EL (cell line): ENCODE measurements around the gene FAM120AOS.

Source experiments
- DNase-seq: peaks from one replicate; pipeline ENCODE4 v3.0.0-alpha.2; 2016

Gene FAM120AOS

GRCh38 chr9:93453047-93453914 is at the start of gene FAM120AOS:
FAM120AOS (minus strand) TSS chr9:93453581; CDS start chr9:93452709, 872 bp downstream.
- DNase-seq = peak; percentile 97

GRCh38 chr9:93501406-93501805 is 48.0 kb upstream of the FAM120AOS start:
- DNase-seq = peak; percentile 40

GRCh38 chr9:93500571-93501298 is 47.4 kb upstream of the FAM120AOS start:
- DNase-seq = no peak

- DNase-seq = no peak
Observed at GRCh38 chr9:93496285-93496684, 42.9 kb upstream of the FAM120AOS start.

- DNase-seq = no peak
Observed at GRCh38 chr9:93493949-93494348, 40.6 kb upstream of the FAM120AOS start.

GRCh38 chr9:93492327-93492726 is 38.9 kb upstream of the FAM120AOS start:
- DNase-seq = no peak

GRCh38 chr9:93491593-93492232 is 38.3 kb upstream of the FAM120AOS start:
- DNase-seq = no peak

- DNase-seq = no peak
Observed at GRCh38 chr9:93488244-93488643, 34.9 kb upstream of the FAM120AOS start.

- no peak for DNase-seq
Observed at GRCh38 chr9:93486268-93486667, 32.9 kb upstream of the FAM120AOS start.

- DNase-seq = no peak
Observed at GRCh38 chr9:93483497-93483896, 30.1 kb upstream of the FAM120AOS start.

- DNase-seq = no peak
Observed at GRCh38 chr9:93480728-93481324, 27.4 kb upstream of the FAM120AOS start.

- no peak for DNase-seq
Observed at GRCh38 chr9:93480262-93480661, 26.9 kb upstream of the FAM120AOS start.

GRCh38 chr9:93479726-93480125 is 26.3 kb upstream of the FAM120AOS start:
- DNase-seq = no peak

- no peak for DNase-seq
Observed at GRCh38 chr9:93477397-93477796, 24.0 kb upstream of the FAM120AOS start.

- no peak for DNase-seq
Observed at GRCh38 chr9:93476924-93477323, 23.5 kb upstream of the FAM120AOS start.

GRCh38 chr9:93475856-93476255 is 22.5 kb upstream of the FAM120AOS start:
- DNase-seq = no peak

- no peak for DNase-seq
Observed at GRCh38 chr9:93475108-93475507, 21.7 kb upstream of the FAM120AOS start.

GRCh38 chr9:93473411-93473810 is 20.0 kb upstream of the FAM120AOS start:
- peak; percentile 59 for DNase-seq

GRCh38 chr9:93471124-93471523 is 17.7 kb upstream of the FAM120AOS start:
- no peak for DNase-seq

GRCh38 chr9:93470391-93470790 is 17.0 kb upstream of the FAM120AOS start:
- no peak for DNase-seq

GRCh38 chr9:93468763-93469456 is 15.5 kb upstream of the FAM120AOS start:
- DNase-seq = peak; percentile 36

GRCh38 chr9:93467462-93467861 is 14.1 kb upstream of the FAM120AOS start:
- no peak for DNase-seq

- no peak for DNase-seq
Observed at GRCh38 chr9:93467062-93467416, 13.7 kb upstream of the FAM120AOS start.
